Activated CD8-positive, alpha-beta T cell treated with anti-CD3 and anti-CD28 coated beads for 36 hours (primary cell): ENCODE data around the gene XPNPEP2. TPM values are rescaled to one million over a fixed set of nuclear protein-coding genes. Genes with fewer than 3 reads are reported as not detected.

Source experiments
- ATAC-seq: fragments of 200-7000 bp; cut with Tn5 transposase; one replicate; pipeline ENCODE4 v1.10.0; 2021; ENCODE audit warnings: mild to moderate bottlenecking, moderate library complexity
- CTCF ChIA-PET: fragments of 350-600 bp; sonication (Branson Sonifier 250); formaldehyde crosslinking; loops from one replicate; lab custom pipeline; 2021; ENCODE audit warnings: antibody characterized with exemption; lab: Charles Lee
- POLR2A ChIA-PET: fragments of 350-600 bp; sonication (Branson Sonifier 250); formaldehyde crosslinking; loops from one replicate; lab custom pipeline; 2021; ENCODE audit warnings: antibody characterized with exemption; lab: Charles Lee
- DNase-seq: peaks from one replicate; pipeline ENCODE4 v3.0.0-alpha.2; 2020
- H3K27ac Mint-ChIP-seq: one replicate; pipeline ENCODE4 v1.8.0; 2021; ENCODE audit warnings: mild to moderate bottlenecking, mixed read lengths
- H3K27me3 Mint-ChIP-seq: one replicate; pipeline ENCODE4 v1.8.0; 2021; ENCODE audit warnings: mixed read lengths
- H3K36me3 Mint-ChIP-seq: one replicate; pipeline ENCODE4 v1.8.0; 2021; ENCODE audit warnings: low read depth, mixed read lengths
- H3K4me1 Mint-ChIP-seq: one replicate; pipeline ENCODE4 v1.8.0; 2021; ENCODE audit warnings: low read depth, mixed read lengths
- H3K4me3 Mint-ChIP-seq: one replicate; pipeline ENCODE4 v1.8.0; 2021; ENCODE audit warnings: mild to moderate bottlenecking, moderate library complexity, mixed read lengths
- H3K9me3 Mint-ChIP-seq: one replicate; pipeline ENCODE4 v1.8.0; 2021; ENCODE audit warnings: mixed read lengths
- CTCF ChIP-seq: fragments of 200-600 bp; IDR thresholded peaks from one replicate; pipeline ENCODE4 v1.8.0; 2022; ENCODE audit warnings: antibody characterized with exemption, mild to moderate bottlenecking
- intact Hi-C: fragments of 100-400 bp; cut with micrococcal nuclease; formaldehyde crosslinking; loops from one replicate; pipeline ENCODE4 v1.10.0; 2022
- total RNA-seq, 2 experiments: library from RNA; stranded (reverse); gene quantifications; one replicate each; pipeline ENCODE4 v1.2.3, GENCODE V29; 2021

XPNPEP2 gene
- total RNA-seq, 2 experiments from 2014 or later = 0.16 to 0.38 TPM

- no peak for TF ChIP-seq CTCF
- Mint-ChIP-seq H3K27me3 (no peaks in the 10 kb centered on the region), H3K4me1 (peaks cover 47% of the 10 kb centered on the region), H3K4me3 (peak overlapping the region; percentile 62), H3K9me3 (no peaks in the 10 kb centered on the region), H3K36me3 (peaks cover 72% of the 10 kb centered on the region), H3K27ac (peak overlapping the region; percentile 87)
- ChIA-PET CTCF (interaction anchor here (1.8 to 2.4 kb wide), 2 partner anchors 30 to 59 kb away, joined by 4 to 7 read pairs; no protein-coding TSS in a partner anchor), POLR2A (interaction anchor here (0.6 to 2.6 kb wide), 2 partner anchors 14 to 1964 kb away, joined by 3 to 6 read pairs; no protein-coding TSS in a partner anchor)
- intact Hi-C loops = loop anchor here (10.0 kb wide), 1 partner anchor 119 kb away; the partner anchor contains the start of gene UTP14A
- DNase-seq = no peak
- ATAC-seq = no peak
Observed at GRCh38 chrX:129785160-129785947, 46.6 kb downstream of the XPNPEP2 start.

- ChIA-PET CTCF (interaction anchor here (1.8 kb wide), 1 partner anchor 31 kb away, joined by 4 read pairs; no protein-coding TSS in a partner anchor), POLR2A (interaction anchor here (2.6 kb wide), 1 partner anchor 13 kb away, joined by 6 read pairs; no protein-coding TSS in a partner anchor)
- no peak for TF ChIP-seq CTCF
- Mint-ChIP-seq H3K4me3 (peak overlapping the region; percentile 62), H3K9me3 (no peaks in the 10 kb centered on the region), H3K36me3 (peaks cover 68% of the 10 kb centered on the region), H3K27ac (peak overlapping the region; percentile 87), H3K4me1 (peaks cover 47% of the 10 kb centered on the region), H3K27me3 (no peaks in the 10 kb centered on the region)
- DNase-seq (no peak), ATAC-seq (no peak)
- intact Hi-C loops = loop anchor here (10.0 kb wide), 1 partner anchor 119 kb away; the partner anchor contains the start of gene UTP14A
Observed at GRCh38 chrX:129786210-129786651, 47.5 kb downstream of the XPNPEP2 start.

- Mint-ChIP-seq H3K27ac (peak overlapping the region; percentile 91), H3K27me3 (no peaks in the 10 kb centered on the region), H3K9me3 (no peaks in the 10 kb centered on the region), H3K4me1 (peaks cover 47% of the 10 kb centered on the region), H3K36me3 (peaks cover 59% of the 10 kb centered on the region), H3K4me3 (peak overlapping the region; percentile 32)
- POLR2A ChIA-PET = interaction anchor here (1.4 to 2.6 kb wide), 2 partner anchors 10 to 12 kb away, joined by 4 to 6 read pairs; no protein-coding TSS in a partner anchor
- intact Hi-C loops = loop anchor here (10.0 kb wide), 1 partner anchor 117 kb away; the partner anchor contains the start of gene UTP14A
- DNase-seq (no peak), ATAC-seq (no peak)
- CTCF ChIA-PET = interaction anchor here (1.0 to 1.3 kb wide), 4 partner anchors 28 to 132 kb away, joined by 3 read pairs; partner anchors contain the start of gene APLN
- TF ChIP-seq CTCF = no peak
Observed at GRCh38 chrX:129787336-129788055, 48.7 kb downstream of the XPNPEP2 start.

GRCh38 chrX:129788527-129788926 is 49.7 kb downstream of the XPNPEP2 start:
- DNase-seq (no peak), ATAC-seq (no peak)
- intact Hi-C loops = loop anchor here (10.0 kb wide), 1 partner anchor 116 kb away; the partner anchor contains the start of gene UTP14A
- no peak overlapping the region for H3K4me3 Mint-ChIP-seq
- no peaks in the 10 kb centered on the region for H3K27me3 Mint-ChIP-seq
- no peaks in the 10 kb centered on the region for H3K9me3 Mint-ChIP-seq
- H3K4me1 Mint-ChIP-seq = peaks cover 42% of the 10 kb centered on the region
- H3K27ac Mint-ChIP-seq = peak overlapping the region; percentile 59
- ChIA-PET POLR2A (interaction anchor here (1.7 kb wide), 1 partner anchor 9 kb away, joined by 7 read pairs; no protein-coding TSS in a partner anchor), CTCF (interaction anchor here (1.5 kb wide), 1 partner anchor 63 kb away, joined by 4 read pairs; no protein-coding TSS in a partner anchor)
- TF ChIP-seq CTCF = no peak
- H3K36me3 Mint-ChIP-seq = peaks cover 56% of the 10 kb centered on the region
